ENCODE measurements around the gene GTPBP6.

Gene GTPBP6

GRCh38 chrX:357035-357692 is 38.6 kb upstream of the GTPBP6 start:
- TF ChIP-seq, protein P1, sequence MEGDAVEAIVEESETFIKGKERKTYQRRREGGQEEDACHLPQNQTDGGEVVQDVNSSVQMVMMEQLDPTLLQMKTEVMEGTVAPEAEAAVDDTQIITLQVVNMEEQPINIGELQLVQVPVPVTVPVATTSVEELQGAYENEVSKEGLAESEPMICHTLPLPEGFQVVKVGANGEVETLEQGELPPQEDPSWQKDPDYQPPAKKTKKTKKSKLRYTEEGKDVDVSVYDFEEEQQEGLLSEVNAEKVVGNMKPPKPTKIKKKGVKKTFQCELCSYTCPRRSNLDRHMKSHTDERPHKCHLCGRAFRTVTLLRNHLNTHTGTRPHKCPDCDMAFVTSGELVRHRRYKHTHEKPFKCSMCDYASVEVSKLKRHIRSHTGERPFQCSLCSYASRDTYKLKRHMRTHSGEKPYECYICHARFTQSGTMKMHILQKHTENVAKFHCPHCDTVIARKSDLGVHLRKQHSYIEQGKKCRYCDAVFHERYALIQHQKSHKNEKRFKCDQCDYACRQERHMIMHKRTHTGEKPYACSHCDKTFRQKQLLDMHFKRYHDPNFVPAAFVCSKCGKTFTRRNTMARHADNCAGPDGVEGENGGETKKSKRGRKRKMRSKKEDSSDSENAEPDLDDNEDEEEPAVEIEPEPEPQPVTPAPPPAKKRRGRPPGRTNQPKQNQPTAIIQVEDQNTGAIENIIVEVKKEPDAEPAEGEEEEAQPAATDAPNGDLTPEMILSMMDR (IDR thresholded peaks at IDR 0.05; ENCODE audit: low read depth, low read length) = no peak
- TF ChIP-seq MYC (IDR thresholded peaks at IDR 0.05; ENCODE audit: low read depth, low read length) (no peak), POLR2A (IDR thresholded peaks at IDR 0.05; ENCODE audit: extremely low read depth, insufficient read length) (no peak), MAX (IDR thresholded peaks at IDR 0.05; ENCODE audit: low read depth, low read length) (no peak)
- no peak overlapping the region for H3K4me3 ChIP-seq (ENCODE audit: low read depth, low read length)
- no peak for DNase-seq (ENCODE audit: low read depth)

- TF ChIP-seq MAX (IDR thresholded peaks at IDR 0.05; ENCODE audit: low read depth, low read length) = no peak
- no peak for TF ChIP-seq POLR2A (IDR thresholded peaks at IDR 0.05; ENCODE audit: extremely low read depth, insufficient read length)
- TF ChIP-seq MYC (IDR thresholded peaks at IDR 0.05; ENCODE audit: low read depth, low read length) = no peak
- TF ChIP-seq, protein P1 (IDR thresholded peaks at IDR 0.05; ENCODE audit: low read depth, low read length) = no peak
- DNase-seq (ENCODE audit: low read depth) = no peak
- no peak overlapping the region for H3K4me3 ChIP-seq (ENCODE audit: low read depth, low read length)
These were observed 37.9 kb upstream of the GTPBP6 start for GRCh38 chrX:356385-357034.

DNA sequence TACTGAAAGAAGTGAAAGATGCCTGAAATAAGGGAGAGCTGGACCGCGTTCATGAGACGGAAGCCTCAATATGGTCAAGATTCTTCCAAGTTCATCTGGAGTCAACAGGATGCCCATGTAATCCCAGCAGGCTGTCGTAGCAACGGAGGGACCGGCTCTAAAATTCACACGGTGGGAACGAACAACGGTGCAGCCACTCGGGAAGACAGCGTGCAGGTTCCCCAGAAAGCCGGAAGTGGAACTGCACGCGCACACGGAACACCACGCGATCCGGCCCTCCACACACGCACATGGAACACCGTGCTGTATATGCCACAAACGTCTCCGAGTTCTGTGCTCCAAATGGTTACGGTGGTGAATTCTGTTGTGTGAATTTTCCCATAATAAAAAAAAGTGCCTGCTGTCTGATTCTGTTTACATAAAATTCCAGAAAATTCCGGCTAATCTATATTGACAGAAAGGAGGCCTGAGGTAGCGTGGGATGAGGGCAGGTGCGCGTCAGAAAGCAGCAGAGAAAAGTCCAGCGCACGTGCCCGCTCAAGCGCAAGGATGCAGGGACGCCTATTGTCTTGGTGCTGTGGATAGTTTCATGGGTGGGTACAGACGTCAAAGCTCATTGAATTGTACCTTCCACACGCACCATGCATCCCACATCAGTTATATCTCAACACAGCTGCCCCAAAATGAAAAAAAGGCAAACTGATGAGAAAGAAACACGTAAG is 36.9 kb upstream of the GTPBP6 start:
- no peak for TF ChIP-seq MAX (IDR thresholded peaks at IDR 0.05; ENCODE audit: low read depth, low read length)
- H3K4me3 ChIP-seq (ENCODE audit: low read depth, low read length) = no peak overlapping the region
- no peak for DNase-seq (ENCODE audit: low read depth)

- no peak for TF ChIP-seq MAX (IDR thresholded peaks at IDR 0.05; ENCODE audit: low read depth, low read length)
- TF ChIP-seq POLR2A (IDR thresholded peaks at IDR 0.05; ENCODE audit: extremely low read depth, insufficient read length) = no peak
- no peak for TF ChIP-seq MYC (IDR thresholded peaks at IDR 0.05; ENCODE audit: low read depth, low read length)
- TF ChIP-seq, protein P1 (IDR thresholded peaks at IDR 0.05; ENCODE audit: low read depth, low read length) = no peak
- H3K4me3 ChIP-seq (ENCODE audit: low read depth, low read length) = no peak overlapping the region
- no peak for DNase-seq (ENCODE audit: low read depth)
These were observed 35.3 kb upstream of the GTPBP6 start for GRCh38 chrX:353566-354535.

DNA sequence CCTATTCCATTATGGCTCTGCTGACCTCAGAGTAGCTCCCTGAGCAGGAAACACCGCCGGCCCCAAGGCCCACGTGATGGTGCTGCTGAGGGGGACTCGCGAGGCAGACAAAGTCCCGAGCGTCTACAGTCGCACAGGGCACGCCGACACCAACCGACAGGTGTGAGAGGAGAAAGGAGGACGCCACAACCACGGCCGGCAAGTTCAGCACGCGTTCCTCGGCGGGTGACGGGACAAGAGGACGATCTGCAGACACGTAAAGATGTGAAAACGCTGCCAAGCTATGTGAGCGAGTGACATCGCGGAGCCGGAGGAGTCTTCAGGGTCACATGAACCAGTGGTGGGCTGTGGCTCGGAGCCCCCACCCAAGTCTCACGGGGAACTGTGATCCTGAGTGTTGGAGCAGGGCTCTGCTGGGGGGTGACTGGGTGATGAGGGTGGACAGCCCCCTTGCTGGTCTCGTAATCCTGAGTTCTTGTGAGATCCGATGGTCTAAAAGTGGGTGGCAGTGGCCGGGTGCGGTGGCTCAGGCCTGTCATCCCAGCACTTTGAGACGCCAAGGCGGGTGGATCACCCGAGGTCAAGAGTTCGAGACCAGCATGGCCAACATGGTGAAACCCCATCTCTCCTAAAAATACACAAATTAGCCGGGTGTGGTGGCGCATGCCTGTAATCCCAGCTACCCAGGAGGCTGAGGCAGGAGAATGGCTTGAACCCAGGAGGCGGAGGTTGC is 34.2 kb upstream of the GTPBP6 start:
- no peak overlapping the region for H3K4me3 ChIP-seq (ENCODE audit: low read depth, low read length)
- no peak for DNase-seq (ENCODE audit: low read depth)
- no peak for TF ChIP-seq MYC (IDR thresholded peaks at IDR 0.05; ENCODE audit: low read depth, low read length)
- TF ChIP-seq MAX (IDR thresholded peaks at IDR 0.05; ENCODE audit: low read depth, low read length) = no peak
- no peak for TF ChIP-seq POLR2A (IDR thresholded peaks at IDR 0.05; ENCODE audit: extremely low read depth, insufficient read length)
- TF ChIP-seq, protein P1 (IDR thresholded peaks at IDR 0.05; ENCODE audit: low read depth, low read length) = no peak

All from NB4 (cell line).